Mesodermal cell (in vitro differentiated cells): ENCODE measurements around the gene AK2.

Source experiments
- H3K27ac ChIP-seq: 2 replicates; pipeline ENCODE4 v1.7.0; 2013; ENCODE audit warnings: mild to moderate bottlenecking, low read depth, low read length, moderate library complexity; ENCODE audit not compliant: severe bottlenecking
- H3K36me3 ChIP-seq: 2 replicates; pipeline ENCODE4 v1.7.1; 2013; ENCODE audit warnings: mild to moderate bottlenecking, low read length, moderate library complexity; ENCODE audit not compliant: control insufficient read depth, insufficient read depth
- H3K4me1 ChIP-seq: one replicate; pipeline ENCODE4 v1.7.1; 2013; ENCODE audit warnings: mild to moderate bottlenecking, low read length; ENCODE audit not compliant: insufficient read depth, control insufficient read depth, poor library complexity, severe bottlenecking
- H3K4me3 ChIP-seq: 2 replicates; pipeline ENCODE4 v1.7.0; 2013; ENCODE audit warnings: low read length, control low read depth, mild to moderate bottlenecking; ENCODE audit not compliant: insufficient read depth, poor library complexity, severe bottlenecking; ENCODE audit errors: extremely low read depth
- H3K9me3 ChIP-seq: 2 replicates; pipeline ENCODE4 v1.7.1; 2013; ENCODE audit warnings: mild to moderate bottlenecking, low read length, moderate library complexity; ENCODE audit not compliant: control insufficient read depth
- WGBS, 2 experiments: methylation state at CpG; one replicate each; pipeline ENCODE4 v1.1.5; 2013; ENCODE audit warnings: missing lambda C conversion rate in 2 of 2; ENCODE audit not compliant: insufficient coverage in 2 of 2; 5-methylcytosine and 5-hydroxymethylcytosine counted together

The AK2 gene

GRCh38 chr1:32960342-32960741, 76.3 kb downstream of the AK2 start:
- Histone ChIP-seq H3K4me1 (peaks cover 7% of the 10 kb centered on the region), H3K4me3 (no peak overlapping the region), H3K36me3 (no peaks in the 10 kb centered on the region), H3K27ac (no peak overlapping the region), H3K9me3 (no peaks in the 10 kb centered on the region)
- 75 to 100% methylated on average over 2 of the region's 2 CpGs for WGBS, 2 experiments

GRCh38 chr1:32958827-32959226, 77.9 kb downstream of the AK2 start:
- WGBS, 2 experiments, result 78 to 100% methylated on average over 1 of the region's 1 CpG
- no peaks in the 10 kb centered on the region for H3K9me3 ChIP-seq
- no peak overlapping the region for H3K4me3 ChIP-seq
- H3K36me3 ChIP-seq, result no peaks in the 10 kb centered on the region
- H3K27ac ChIP-seq, result no peak overlapping the region
- peaks cover 8% of the 10 kb centered on the region for H3K4me1 ChIP-seq
